B cell (primary cell): ENCODE measurements around the gene BCAN. TPM values are rescaled to one million over a fixed set of nuclear protein-coding genes. Genes with fewer than 3 reads are reported as not detected.

Source experiments
- ATAC-seq: fragments of 200-7000 bp; cut with Tn5 transposase; one replicate; pipeline ENCODE4 v1.10.0; 2021; ENCODE audit warnings: low read depth, mild to moderate bottlenecking, moderate number of reproducible peaks, moderate library complexity
- CTCF ChIA-PET: fragments of 350-600 bp; sonication (Branson Sonifier 250); formaldehyde crosslinking; loops from one replicate; lab custom pipeline; 2021; ENCODE audit warnings: antibody characterized with exemption, inconsistent platforms; lab: Charles Lee
- POLR2A ChIA-PET: fragments of 350-600 bp; sonication (Branson Sonifier 250); formaldehyde crosslinking; loops from one replicate; lab custom pipeline; 2021; ENCODE audit warnings: antibody characterized with exemption; lab: Charles Lee
- DNase-seq: peaks from one replicate; pipeline ENCODE4 v3.0.0; 2013
- H2AFZ ChIP-seq: 2 replicates; pipeline ENCODE4 v1.6.1; 2012; ENCODE audit warnings: mild to moderate bottlenecking, low read depth, low read length; ENCODE audit not compliant: insufficient read depth, poor library complexity, severe bottlenecking
- H3K27ac ChIP-seq, 2 donors: 1 replicate in 1 of 2; 2 replicates in 1 of 2; pipeline ENCODE4 v1.5.1; 2012 to 2013; ENCODE audit warnings: low read length in 2 of 2, mild to moderate bottlenecking in 2 of 2, moderate library complexity in 1 of 2
- H3K27me3 ChIP-seq, 4 experiments: fragments of 200-600 bp in 1 of 4; sonication (generic) in 1 of 4; replicated peaks in 1 of 4; 1 replicate in 2 of 4; 2 replicates in 2 of 4; pipeline versions ENCODE4 v1.6.1 to v1.7.0; 2013 to 2016; ENCODE audit warnings: low read length in 3 of 4, mild to moderate bottlenecking in 2 of 4, mixed read lengths in 1 of 4, moderate library complexity in 1 of 4; ENCODE audit not compliant: insufficient read depth in 4 of 4, control insufficient read depth in 3 of 4; ENCODE audit errors: control extremely low read depth in 1 of 4
- H3K36me3 ChIP-seq, 2 experiments: replicated peaks in 1 of 2; 1 replicate in 1 of 2; 2 replicates in 1 of 2; pipeline versions ENCODE4 v1.6.1 to v1.7.1; 2013; ENCODE audit warnings: low read length in 1 of 2; ENCODE audit not compliant: insufficient read depth in 2 of 2, control insufficient read depth in 1 of 2; ENCODE audit errors: control extremely low read depth in 1 of 2, extremely low read depth in 1 of 2
- H3K4me1 ChIP-seq, 2 donors: fragments of 200-600 bp in 1 of 2; sonication (generic) in 1 of 2; 1 replicate in 1 of 2; 2 replicates in 1 of 2; pipeline versions ENCODE4 v1.5.1 to v1.6.1; 2013 to 2017; ENCODE audit warnings: low read length in 2 of 2; ENCODE audit not compliant: control insufficient read depth in 2 of 2, insufficient read depth in 2 of 2
- H3K4me2 ChIP-seq: replicated peaks from 2 replicates; pipeline ENCODE3; 2012; ENCODE audit warnings: mild to moderate bottlenecking, low read depth, low read length; ENCODE audit not compliant: poor library complexity, severe bottlenecking
- H3K4me3 ChIP-seq, 5 experiments: fragments of 200-600 bp in 1 of 5; sonication (generic) in 1 of 5; 1 replicate in 3 of 5; 2 replicates in 2 of 5; pipeline versions ENCODE4 v1.5.1 to v1.7.0; 2011 to 2016; ENCODE audit warnings: low read length in 4 of 5, mild to moderate bottlenecking in 4 of 5, low read depth in 2 of 5, control low read depth in 1 of 5, moderate library complexity in 1 of 5; ENCODE audit not compliant: insufficient read depth in 1 of 5; ENCODE audit errors: control extremely low read depth in 1 of 5, extremely low read depth in 1 of 5
- H3K79me2 ChIP-seq: fragments of 200-600 bp; sonication (generic); one replicate; pipeline ENCODE4 v1.6.0; 2016; ENCODE audit warnings: low read length; ENCODE audit not compliant: control insufficient read depth, insufficient read depth
- H3K9ac ChIP-seq: fragments of 200-600 bp; sonication (generic); 2 replicates; pipeline ENCODE4 v1.6.1; 2017; ENCODE audit warnings: mild to moderate bottlenecking, low read length, moderate library complexity
- H3K9me3 ChIP-seq, 3 donors: one replicate each; pipeline versions ENCODE4 v1.6.1 to v1.7.1; 2013; ENCODE audit warnings: low read length in 2 of 3; ENCODE audit not compliant: control insufficient read depth in 2 of 3, insufficient read depth in 1 of 3; ENCODE audit errors: control extremely low read depth in 1 of 3
- H4K20me1 ChIP-seq: 2 replicates; pipeline ENCODE4 v1.6.0; 2012; ENCODE audit warnings: mild to moderate bottlenecking, low read length; ENCODE audit not compliant: insufficient read depth, control insufficient read depth, poor library complexity, severe bottlenecking
- H3K27ac Mint-ChIP-seq: one replicate; pipeline ENCODE4 v1.8.0; 2021; ENCODE audit warnings: mixed read lengths
- H3K27me3 Mint-ChIP-seq: one replicate; pipeline ENCODE4 v1.8.0; 2021; ENCODE audit warnings: mixed read lengths
- H3K4me1 Mint-ChIP-seq: one replicate; pipeline ENCODE4 v1.8.0; 2021; ENCODE audit warnings: mixed read lengths
- H3K4me3 Mint-ChIP-seq: one replicate; pipeline ENCODE4 v1.8.0; 2021; ENCODE audit warnings: mixed read lengths
- H3K9me3 Mint-ChIP-seq: one replicate; pipeline ENCODE4 v1.8.0; 2022; ENCODE audit warnings: mixed read lengths; ENCODE audit not compliant: insufficient read depth
- CTCF ChIP-seq: fragments of 200-600 bp; IDR thresholded peaks from one replicate; pipeline ENCODE4 v1.8.0; 2022; ENCODE audit warnings: antibody characterized with exemption, mild to moderate bottlenecking
- EZH2 ChIP-seq: IDR thresholded peaks from 2 replicates; pipeline ENCODE4 v1.6.1; 2012; ENCODE audit warnings: borderline replicate concordance, low read depth, mild to moderate bottlenecking, moderate library complexity, low read length; ENCODE audit not compliant: insufficient read depth, poor library complexity, severe bottlenecking
- WGBS: methylation state at CpG from one replicate; pipeline ENCODE4 v1.1.5; 2013; ENCODE audit warnings: missing lambda C conversion rate; ENCODE audit not compliant: insufficient coverage; 5-methylcytosine and 5-hydroxymethylcytosine counted together
- intact Hi-C: fragments of 100-400 bp; cut with micrococcal nuclease; formaldehyde crosslinking; loops from one replicate; pipeline ENCODE4 v1.10.0; 2022
- polyA plus RNA-seq: library from polyadenylated mRNA; depleted of rRNA; stranded (reverse); fragments of >200 nt; gene quantifications from 2 replicates; pipeline ENCODE4 v1.2.3, GENCODE V29; 2012
- total RNA-seq, 2 donors: library from RNA; stranded (reverse); fragments of 120-200 nt in 1 of 2; gene quantifications; 1 replicate in 1 of 2; 2 replicates in 1 of 2; pipeline versions ENCODE4 v1.2.3 to v1.2.4, GENCODE V29; 2013 to 2022

BCAN gene
- total and polyA plus RNA-seq, 2 donors (not counting 1 experiment from before 2014, with no cell fraction given): not detected

GRCh38 chr1:156689953-156690674 is 48.2 kb downstream of the BCAN start:
- ChIA-PET CTCF (interaction anchor here (0.6 to 7.0 kb wide), 45 partner anchors 9 to 400 kb away, joined by 3 to 245 read pairs (median 5); partner anchors contain the start of genes CRABP2, HAPLN2, ISG20L2 and METTL25B), POLR2A (interaction anchor here (1.4 kb wide), 1 partner anchor 38 kb away, joined by 7 read pairs; the partner anchor contains the start of genes ISG20L2 and METTL25B)
- ATAC-seq: no peak
- Histone ChIP-seq H3K4me1 (peaks cover 11 to 21% of the 10 kb centered on the region in 2 donors), H3K4me3 (no peak overlapping the region), H3K79me2 (no peaks in the 10 kb centered on the region), H3K9ac (no peak overlapping the region), H3K36me3 (no peaks in the 10 kb centered on the region), H2AFZ (no peak overlapping the region), H3K27me3 (peaks cover 0 to 64% (median 33%) of the 10 kb centered on the region in 4 experiments), H3K9me3 (peaks cover 0 to 3% (median 0%) of the 10 kb centered on the region in 3 donors), H3K4me2 (peak overlapping the region; percentile 37), H3K27ac (no peak overlapping the region), H4K20me1 (no peaks in the 10 kb centered on the region)
- no peak overlapping the region for H3K27ac Mint-ChIP-seq
- intact Hi-C loops: loop anchor here (1.0 to 5.0 kb wide), 4 partner anchors 16 to 77 kb away; partner anchors contain the start of gene PRCC
- no peak overlapping the region for H3K4me3 Mint-ChIP-seq
- H3K9me3 Mint-ChIP-seq: no peaks in the 10 kb centered on the region
- peaks cover 49% of the 10 kb centered on the region for H3K27me3 Mint-ChIP-seq
- peaks cover 16% of the 10 kb centered on the region for H3K4me1 Mint-ChIP-seq
- 37% methylated on average over 9 of the region's 10 CpGs for WGBS
- DNase-seq: no peak
- TF ChIP-seq EZH2: no peak
- TF ChIP-seq CTCF: no peak

DNA sequence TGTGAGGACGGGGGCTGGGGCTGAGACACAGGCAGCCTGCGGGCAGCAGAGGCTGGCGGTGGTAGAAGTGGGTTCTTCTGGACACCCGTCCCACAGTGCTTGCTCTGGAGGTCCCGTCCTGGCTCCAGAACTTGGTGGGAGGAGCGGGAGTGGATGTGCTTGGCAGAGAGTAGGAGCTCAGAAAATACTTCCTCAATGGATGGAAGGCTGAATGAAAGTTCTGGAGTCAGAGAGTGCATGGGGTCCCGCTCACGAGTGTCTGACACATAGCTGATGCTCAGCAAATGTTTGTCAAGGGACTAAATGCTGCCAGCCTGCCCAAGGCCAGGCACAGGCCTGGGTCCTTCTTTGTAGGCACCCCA is 48.7 kb downstream of the BCAN start:
- peaks cover 44% of the 10 kb centered on the region for H3K27me3 Mint-ChIP-seq
- Histone ChIP-seq H3K36me3 (no peaks in the 10 kb centered on the region), H3K79me2 (no peaks in the 10 kb centered on the region), H2AFZ (no peak overlapping the region), H3K27ac (no peak overlapping the region), H3K4me1 (peaks cover 11 to 21% of the 10 kb centered on the region in 2 donors), H3K9me3 (peaks cover 0 to 3% (median 0%) of the 10 kb centered on the region in 3 donors), H3K27me3 (peaks cover 0 to 62% (median 32%) of the 10 kb centered on the region in 4 experiments), H3K4me2 (no peak overlapping the region), H3K9ac (no peak overlapping the region), H4K20me1 (no peaks in the 10 kb centered on the region), H3K4me3 (no peak overlapping the region)
- H3K9me3 Mint-ChIP-seq: no peaks in the 10 kb centered on the region
- POLR2A ChIA-PET: no interaction called here
- no peak overlapping the region for H3K27ac Mint-ChIP-seq
- H3K4me3 Mint-ChIP-seq: no peak overlapping the region
- 61% methylated on average over 8 of the region's 8 CpGs for WGBS
- peaks cover 16% of the 10 kb centered on the region for H3K4me1 Mint-ChIP-seq
- TF ChIP-seq EZH2 (no peak), CTCF (no peak)
- intact Hi-C loops: no loop called here
- DNase-seq (no peak), ATAC-seq (no peak)
- CTCF ChIA-PET: interaction anchor here (0.8 to 7.0 kb wide), 23 partner anchors 11 to 465 kb away, joined by 3 to 245 read pairs (median 8); partner anchors contain the start of genes CRABP2, HAPLN2, ISG20L2 and METTL25B
